Fibroblast of lung (primary cell): ENCODE measurements around the gene RAPGEF2. TPM values are rescaled to one million over a fixed set of nuclear protein-coding genes. Genes with fewer than 3 reads are reported as not detected.

Source experiments
- DNase-seq, 2 donors: peaks; one replicate each; pipeline versions ENCODE4 v3.0.0 to v3.0.0-alpha.2; 2010; ENCODE audit warnings: low read depth in 2 of 2
- H2AFZ ChIP-seq: 2 replicates; pipeline ENCODE4 v1.5.1; 2012; ENCODE audit warnings: low read length, control low read depth, inconsistent platforms
- H3K27ac ChIP-seq: 2 replicates; pipeline ENCODE4 v1.5.1; 2011; ENCODE audit warnings: low read length, control low read depth; ENCODE audit not compliant: insufficient read depth
- H3K27me3 ChIP-seq: 2 replicates; pipeline ENCODE4 v1.5.1; 2011; ENCODE audit warnings: mild to moderate bottlenecking, low read length; ENCODE audit not compliant: control insufficient read depth, insufficient read depth
- H3K36me3 ChIP-seq: 2 replicates; pipeline ENCODE4 v1.5.1; 2011; ENCODE audit warnings: low read length; ENCODE audit not compliant: control insufficient read depth, insufficient read depth
- H3K4me1 ChIP-seq: 2 replicates; pipeline ENCODE4 v1.5.1; 2011; ENCODE audit warnings: low read length; ENCODE audit not compliant: control insufficient read depth, insufficient read depth; ENCODE audit errors: extremely low read depth
- H3K4me2 ChIP-seq: 2 replicates; pipeline ENCODE4 v1.5.1; 2011; ENCODE audit warnings: low read length, control low read depth; ENCODE audit not compliant: insufficient read depth; ENCODE audit errors: extremely low read depth
- H3K4me3 ChIP-seq, 4 experiments: fragments of 200-600 bp in 1 of 4; sonication (generic) in 1 of 4; replicated peaks in 1 of 4; 2 replicates each; pipeline ENCODE4 v1.5.1; 2011 to 2016; ENCODE audit warnings: low read length in 4 of 4, low read depth in 3 of 4, mild to moderate bottlenecking in 3 of 4, control low read depth in 2 of 4, inconsistent platforms in 1 of 4, mixed read lengths in 1 of 4; ENCODE audit not compliant: insufficient read depth in 1 of 4; ENCODE audit errors: control extremely low read depth in 1 of 4
- H3K79me2 ChIP-seq: 2 replicates; pipeline ENCODE4 v1.5.1; 2012; ENCODE audit warnings: mild to moderate bottlenecking, low read length, inconsistent platforms; ENCODE audit not compliant: control insufficient read depth, insufficient read depth
- H3K9ac ChIP-seq: 2 replicates; pipeline ENCODE4 v1.5.1; 2011; ENCODE audit warnings: mild to moderate bottlenecking, low read length, control low read depth; ENCODE audit not compliant: insufficient read depth
- H3K9me3 ChIP-seq: 2 replicates; pipeline ENCODE4 v1.5.1; 2012; ENCODE audit warnings: low read depth, low read length; ENCODE audit not compliant: control insufficient read depth, insufficient read depth
- H4K20me1 ChIP-seq: 2 replicates; pipeline ENCODE4 v1.5.1; 2011; ENCODE audit warnings: low read length; ENCODE audit not compliant: control insufficient read depth, insufficient read depth; ENCODE audit errors: extremely low read depth
- CTCF ChIP-seq, 2 donors: IDR thresholded peaks in 1 of 2; conservative IDR thresholded peaks in 1 of 2; 1 replicate in 1 of 2; 2 replicates in 1 of 2; pipeline ENCODE4 v1.5.1; 2011 to 2012; ENCODE audit warnings: low read length in 2 of 2, control low read depth in 1 of 2, inconsistent platforms in 1 of 2, low read depth in 1 of 2, mild to moderate bottlenecking in 1 of 2
- EZH2 ChIP-seq: IDR thresholded peaks from 2 replicates; pipeline ENCODE4 v1.5.1; 2012; ENCODE audit warnings: low read length, control low read depth, mild to moderate bottlenecking; ENCODE audit errors: missing control alignments
- polyA plus RNA-seq, 2 donors: library from polyadenylated mRNA; depleted of rRNA in 1 of 2; stranded (reverse) in 1 of 2; unstranded in 1 of 2; fragments of >200 nt; gene quantifications; 2 replicates each; pipeline ENCODE4 v1.2.1, GENCODE V29; 2011 to 2012; ENCODE audit warnings: missing spikeins in 1 of 2
- total RNA-seq: library from RNA; depleted of rRNA; stranded (reverse); fragments of >200 nt; gene quantifications from 2 replicates; pipeline ENCODE4 v1.2.1, GENCODE V29; 2014

RAPGEF2 gene
- total and polyA plus RNA-seq, 2 donors (not counting 1 experiment from before 2014, with no cell fraction given), result 45.5 to 58.5 TPM

GRCh38 chr4:159104694-159105414 lies 2.0 kb downstream of the RAPGEF2 start:
- Histone ChIP-seq H2AFZ (peak overlapping the region; percentile 72), H3K4me3 (peak overlapping the region; percentile 67 to 88 (median 80)), H3K9me3 (no peaks in the 10 kb centered on the region), H3K36me3 (no peaks in the 10 kb centered on the region), H3K27ac (peak overlapping the region; percentile 85), H3K4me1 (peaks cover 8% of the 10 kb centered on the region), H3K79me2 (peaks cover 35% of the 10 kb centered on the region), H3K4me2 (peak overlapping the region; percentile 89), H3K27me3 (no peaks in the 10 kb centered on the region), H3K9ac (peak overlapping the region; percentile 81), H4K20me1 (no peaks in the 10 kb centered on the region)
- TF ChIP-seq EZH2 (no peak), CTCF (conservative IDR thresholded peaks at IDR 0.05 in 1 of 2, IDR thresholded peaks at IDR 0.05 in 1 of 2; ENCODE audit: low read depth in 1 of 2, low read length in 2 of 2) (no peak)
- peak; percentile 47 to 73 for DNase-seq

- Histone ChIP-seq H3K4me3 (peak overlapping the region in 2 of 4 experiments; percentile 82 to 88), H4K20me1 (no peaks in the 10 kb centered on the region), H3K36me3 (no peaks in the 10 kb centered on the region), H3K79me2 (peaks cover 35% of the 10 kb centered on the region), H3K27ac (no peak overlapping the region), H3K9ac (no peak overlapping the region), H3K4me2 (peak overlapping the region; percentile 89), H3K27me3 (no peaks in the 10 kb centered on the region), H3K9me3 (no peaks in the 10 kb centered on the region), H3K4me1 (peaks cover 8% of the 10 kb centered on the region), H2AFZ (no peak overlapping the region)
- TF ChIP-seq EZH2 (no peak), CTCF (conservative IDR thresholded peaks at IDR 0.05 in 1 of 2, IDR thresholded peaks at IDR 0.05 in 1 of 2; ENCODE audit: low read depth in 1 of 2, low read length in 2 of 2) (no peak)
- DNase-seq, result peak; percentile 61 to 94
These were observed 2.9 kb downstream of the RAPGEF2 start for GRCh38 chr4:159105761-159106243.

- H2AFZ ChIP-seq, result no peak overlapping the region
- H3K4me2 ChIP-seq, result no peak overlapping the region
- H3K79me2 ChIP-seq, result peaks cover 39% of the 10 kb centered on the region
- no peak overlapping the region for H3K27ac ChIP-seq
- no peak for TF ChIP-seq CTCF (conservative IDR thresholded peaks at IDR 0.05 in 1 of 2, IDR thresholded peaks at IDR 0.05 in 1 of 2; ENCODE audit: low read depth in 1 of 2, low read length in 2 of 2)
- TF ChIP-seq EZH2, result no peak
- no peaks in the 10 kb centered on the region for H3K36me3 ChIP-seq
- no peak overlapping the region for H3K9ac ChIP-seq
- peaks cover 8% of the 10 kb centered on the region for H3K4me1 ChIP-seq
- peak overlapping the region in 1 of 4 experiments; percentile 3 for H3K4me3 ChIP-seq
- no peaks in the 10 kb centered on the region for H4K20me1 ChIP-seq
- peak; percentile 29 to 39 for DNase-seq
- no peaks in the 10 kb centered on the region for H3K27me3 ChIP-seq
- no peaks in the 10 kb centered on the region for H3K9me3 ChIP-seq
These were observed 3.8 kb downstream of the RAPGEF2 start for GRCh38 chr4:159106636-159107035.
